Type B pancreatic cell (in vitro differentiated cells): Measurements from ENCODE around the gene SND1. TPM values are rescaled to one million over a fixed set of nuclear protein-coding genes. Genes with fewer than 3 reads are reported as not detected.

Source experiments
- DNase-seq: peaks from one replicate; pipeline ENCODE4 v3.0.0; 2021; ENCODE audit warnings: mixed read lengths; ENCODE audit not compliant: unreplicated experiment; ENCODE audit errors: extremely low spot score
- H3K27ac Mint-ChIP-seq: 2 replicates; pipeline ENCODE4 v1.8.0; 2021; ENCODE audit warnings: mild to moderate bottlenecking, mixed read lengths
- H3K27me3 Mint-ChIP-seq: 2 replicates; pipeline ENCODE4 v1.8.0; 2021; ENCODE audit warnings: mixed read lengths
- H3K36me3 Mint-ChIP-seq: 2 replicates; pipeline ENCODE4 v1.8.0; 2021; ENCODE audit warnings: mixed read lengths
- H3K4me1 Mint-ChIP-seq: one replicate; pipeline ENCODE4 v1.8.0; 2021; ENCODE audit warnings: mixed read lengths; ENCODE audit not compliant: unreplicated experiment
- H3K4me3 Mint-ChIP-seq: 2 replicates; pipeline ENCODE4 v1.8.0; 2021; ENCODE audit warnings: mild to moderate bottlenecking, mixed read lengths
- H3K9me3 Mint-ChIP-seq: 2 replicates; pipeline ENCODE4 v1.8.0; 2021; ENCODE audit warnings: mixed read lengths
- total RNA-seq: library from RNA; stranded (reverse); gene quantifications from 2 replicates; pipeline ENCODE4 v1.2.1, GENCODE V29; 2021; ENCODE audit warnings: low replicate concordance
- TF ChIP-seq, protein P1 (sequence below): fragments of 200-600 bp; sonication (generic); conservative IDR thresholded peaks from 2 replicates; pipeline ENCODE4 v1.5.0; 2021; ENCODE audit warnings: antibody characterized with exemption, mild to moderate bottlenecking

Gene SND1
- total RNA-seq, 1 donor from 2014 or later = 199 TPM

DNA sequence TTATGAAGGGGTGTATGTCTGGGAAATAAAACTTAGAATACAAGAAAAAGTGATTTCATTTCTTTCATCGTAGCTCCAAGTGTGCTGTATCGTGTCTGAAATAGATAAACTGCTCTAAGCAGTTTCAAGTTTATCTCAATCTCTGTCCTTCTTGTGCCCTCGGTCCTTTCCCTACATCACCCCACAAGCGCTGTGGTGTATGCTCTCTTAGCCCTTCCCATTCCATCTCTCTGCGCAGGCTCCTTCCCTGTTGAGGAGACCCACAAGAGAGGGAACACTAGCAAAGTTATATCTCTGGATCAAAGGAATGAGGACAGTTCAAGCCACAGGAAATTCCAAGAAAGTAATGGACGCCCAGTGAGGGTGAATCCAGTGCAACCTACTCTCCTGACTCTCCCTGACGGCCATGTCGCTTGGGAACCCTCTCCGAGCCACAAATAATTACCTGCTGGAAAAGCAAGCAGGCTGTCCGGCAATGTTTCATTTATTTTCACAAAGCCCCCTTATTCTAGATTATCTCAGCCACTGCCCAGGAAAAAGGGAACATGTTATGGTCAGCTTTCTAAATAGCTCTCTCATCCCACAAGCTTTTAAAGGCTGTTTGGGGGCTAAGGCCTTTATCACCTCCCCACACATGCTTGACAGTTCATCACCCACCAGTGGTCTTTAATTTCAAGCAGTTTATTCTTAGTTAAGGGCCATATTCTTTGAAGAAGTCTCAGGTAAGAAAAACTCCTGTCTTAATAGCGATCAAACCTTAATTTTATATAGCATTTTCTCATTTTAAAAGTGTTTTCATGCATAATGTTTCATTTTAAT is 344.5 kb downstream of the SND1 start:
- Mint-ChIP-seq H3K36me3 (peaks cover 23% of the 10 kb centered on the region), H3K27me3 (no peaks in the 10 kb centered on the region), H3K4me1 (peaks cover 46% of the 10 kb centered on the region), H3K27ac (no peak overlapping the region), H3K9me3 (no peaks in the 10 kb centered on the region), H3K4me3 (peak overlapping the region; percentile 6)
- TF ChIP-seq, protein P1, sequence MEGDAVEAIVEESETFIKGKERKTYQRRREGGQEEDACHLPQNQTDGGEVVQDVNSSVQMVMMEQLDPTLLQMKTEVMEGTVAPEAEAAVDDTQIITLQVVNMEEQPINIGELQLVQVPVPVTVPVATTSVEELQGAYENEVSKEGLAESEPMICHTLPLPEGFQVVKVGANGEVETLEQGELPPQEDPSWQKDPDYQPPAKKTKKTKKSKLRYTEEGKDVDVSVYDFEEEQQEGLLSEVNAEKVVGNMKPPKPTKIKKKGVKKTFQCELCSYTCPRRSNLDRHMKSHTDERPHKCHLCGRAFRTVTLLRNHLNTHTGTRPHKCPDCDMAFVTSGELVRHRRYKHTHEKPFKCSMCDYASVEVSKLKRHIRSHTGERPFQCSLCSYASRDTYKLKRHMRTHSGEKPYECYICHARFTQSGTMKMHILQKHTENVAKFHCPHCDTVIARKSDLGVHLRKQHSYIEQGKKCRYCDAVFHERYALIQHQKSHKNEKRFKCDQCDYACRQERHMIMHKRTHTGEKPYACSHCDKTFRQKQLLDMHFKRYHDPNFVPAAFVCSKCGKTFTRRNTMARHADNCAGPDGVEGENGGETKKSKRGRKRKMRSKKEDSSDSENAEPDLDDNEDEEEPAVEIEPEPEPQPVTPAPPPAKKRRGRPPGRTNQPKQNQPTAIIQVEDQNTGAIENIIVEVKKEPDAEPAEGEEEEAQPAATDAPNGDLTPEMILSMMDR = no peak
- DNase-seq = no peak

DNA sequence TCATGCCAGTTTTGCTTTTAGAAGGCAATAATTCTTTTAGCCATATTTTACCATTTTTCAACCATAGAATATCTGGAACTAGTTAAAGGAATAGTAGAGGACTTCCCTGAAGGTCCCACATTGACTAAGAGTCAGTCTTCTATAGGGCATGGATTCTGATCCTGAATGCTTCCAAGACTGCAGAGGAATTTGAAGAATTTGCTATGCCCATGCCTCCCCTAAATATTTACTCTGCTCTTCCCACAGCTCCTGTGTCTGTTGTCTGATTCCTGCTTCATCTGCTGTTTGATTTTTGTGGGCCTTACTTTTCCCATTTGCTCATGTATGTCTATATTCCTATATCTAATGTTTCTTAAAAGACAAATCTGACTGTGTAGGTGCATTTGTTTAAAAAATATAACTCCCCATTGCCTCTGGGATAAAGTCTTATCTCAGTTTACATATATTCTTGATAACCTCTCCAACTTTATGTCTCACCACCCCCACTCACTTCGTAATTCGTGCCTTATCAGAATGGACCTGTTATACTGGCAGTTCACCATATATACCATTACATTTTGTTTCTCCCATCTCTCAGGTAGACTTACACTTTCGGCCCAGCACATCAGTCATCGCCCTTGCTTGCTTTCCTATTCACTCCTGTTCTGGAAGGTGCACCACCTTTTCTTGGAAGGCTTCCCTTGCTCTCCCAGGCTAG is 345.4 kb downstream of the SND1 start:
- peaks cover 25% of the 10 kb centered on the region for H3K36me3 Mint-ChIP-seq
- H3K4me1 Mint-ChIP-seq = peaks cover 49% of the 10 kb centered on the region
- TF ChIP-seq, protein P1 = no peak
- no peak overlapping the region for H3K4me3 Mint-ChIP-seq
- H3K27ac Mint-ChIP-seq = no peak overlapping the region
- no peak for DNase-seq
- H3K27me3 Mint-ChIP-seq = no peaks in the 10 kb centered on the region
- no peaks in the 10 kb centered on the region for H3K9me3 Mint-ChIP-seq

DNA sequence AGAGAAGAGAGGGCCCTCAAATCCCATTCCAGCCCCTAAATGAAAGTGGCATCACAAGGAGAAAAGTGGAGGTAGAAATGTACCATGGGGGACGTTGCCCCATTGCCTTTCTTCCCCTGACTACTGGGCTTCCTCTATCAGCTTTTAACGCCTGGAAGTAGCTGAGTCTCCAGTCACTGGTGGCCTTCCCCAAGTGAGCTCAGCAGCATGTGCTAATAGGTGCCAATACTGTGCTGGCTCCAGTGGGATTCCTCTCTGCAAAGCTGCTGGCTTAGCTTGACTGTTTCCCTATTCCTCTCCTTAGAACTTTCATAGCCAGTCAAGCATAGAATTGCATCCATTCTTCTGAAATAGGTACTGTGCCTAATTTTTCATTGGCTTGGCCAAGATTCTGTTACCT is 346.7 kb downstream of the SND1 start:
- H3K9me3 Mint-ChIP-seq = no peaks in the 10 kb centered on the region
- H3K4me3 Mint-ChIP-seq = no peak overlapping the region

GRCh38 chr7:128000048-128000447 is 348.1 kb downstream of the SND1 start:
- peaks cover 47% of the 10 kb centered on the region for H3K4me1 Mint-ChIP-seq
- H3K9me3 Mint-ChIP-seq = no peaks in the 10 kb centered on the region

More for the DNA sequence above, 346.7 kb downstream of the SND1 start:
- Mint-ChIP-seq H3K36me3 (peaks cover 16% of the 10 kb centered on the region), H3K4me1 (peaks cover 49% of the 10 kb centered on the region), H3K27ac (no peak overlapping the region), H3K27me3 (no peaks in the 10 kb centered on the region)
- DNase-seq = no peak
- TF ChIP-seq, protein P1 = no peak

DNA sequence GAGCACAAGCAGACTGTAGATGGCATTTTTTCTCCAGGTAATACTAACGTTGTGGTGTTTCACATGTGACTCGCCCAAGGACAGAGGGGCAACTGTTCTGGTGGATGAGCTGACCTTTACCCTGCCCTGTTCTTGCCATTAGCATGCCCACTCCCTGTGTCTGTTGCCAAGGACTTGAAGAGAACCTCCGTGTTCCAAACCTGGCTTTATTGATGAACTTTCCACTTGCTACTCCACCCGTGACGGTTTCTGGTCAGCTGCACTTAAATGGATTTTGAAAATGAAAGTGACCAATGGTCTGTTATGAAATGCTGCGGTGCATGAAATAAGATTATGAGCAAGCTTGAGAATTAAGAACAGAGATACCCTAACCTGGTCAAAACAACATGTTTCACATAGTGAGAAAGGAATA is 348.9 kb downstream of the SND1 start:
- no peak overlapping the region for H3K4me3 Mint-ChIP-seq
- no peaks in the 10 kb centered on the region for H3K27me3 Mint-ChIP-seq
- no peak for DNase-seq
- peaks cover 47% of the 10 kb centered on the region for H3K4me1 Mint-ChIP-seq
- peak overlapping the region; percentile 60 for H3K27ac Mint-ChIP-seq
- TF ChIP-seq, protein P1 = no peak
- H3K36me3 Mint-ChIP-seq = peaks cover 12% of the 10 kb centered on the region
- H3K9me3 Mint-ChIP-seq = no peaks in the 10 kb centered on the region

More at GRCh38 chr7:128000048-128000447, 348.1 kb downstream of the SND1 start:
- Mint-ChIP-seq H3K36me3 (peaks cover 11% of the 10 kb centered on the region), H3K27ac (no peak overlapping the region), H3K27me3 (no peaks in the 10 kb centered on the region), H3K4me3 (no peak overlapping the region)
- TF ChIP-seq, protein P1 = no peak
- DNase-seq = no peak
